Measurements from ENCODE around the gene IFNA6. TPM values are rescaled to one million over a fixed set of nuclear protein-coding genes. Genes with fewer than 3 reads are reported as not detected.

Gene IFNA6
- total RNA-seq, 2 donors from 2014 or later: not detected

GRCh38 chr9:21316860-21317259 is 33.8 kb downstream of the IFNA6 start:
- no peak for ATAC-seq (ENCODE audit: insufficient number of reproducible peaks, low FRiP score, low read depth)
- DNase-seq (ENCODE audit: low spot score): no peak
- TF ChIP-seq CTCF (IDR thresholded peaks at IDR 0.05): no peak
- H3K27ac ChIP-seq: no peak overlapping the region
- H3K27me3 ChIP-seq (replicated peaks; ENCODE audit: insufficient read depth): no peaks in the 10 kb centered on the region
- H3K4me3 ChIP-seq: no peak overlapping the region
- H3K36me3 ChIP-seq: no peaks in the 10 kb centered on the region
- no peaks in the 10 kb centered on the region for H3K9me3 ChIP-seq
- H3K4me1 ChIP-seq (ENCODE audit: control insufficient read depth in 1 of 2, low read depth in 2 of 2): peaks cover 0 to 8% of the 10 kb centered on the region in 2 donors

- Histone ChIP-seq H3K4me1 (ENCODE audit: control insufficient read depth in 1 of 2, low read depth in 2 of 2) (peaks cover 0 to 8% of the 10 kb centered on the region in 2 donors), H3K9me3 (no peaks in the 10 kb centered on the region), H3K27me3 (replicated peaks; ENCODE audit: insufficient read depth) (no peaks in the 10 kb centered on the region), H3K36me3 (no peaks in the 10 kb centered on the region), H3K27ac (no peak overlapping the region), H3K4me3 (no peak overlapping the region)
- TF ChIP-seq CTCF (IDR thresholded peaks at IDR 0.05): no peak
- ATAC-seq (ENCODE audit: insufficient number of reproducible peaks, low FRiP score, low read depth) (no peak), DNase-seq (ENCODE audit: low spot score) (no peak)
Measured at GRCh38 chr9:21316032-21316842, 34.5 kb downstream of the IFNA6 start.

GRCh38 chr9:21314152-21314551 is 36.5 kb downstream of the IFNA6 start:
- peaks cover 0 to 8% of the 10 kb centered on the region in 2 donors for H3K4me1 ChIP-seq (ENCODE audit: control insufficient read depth in 1 of 2, low read depth in 2 of 2)
- H3K27ac ChIP-seq: no peak overlapping the region
- H3K36me3 ChIP-seq: no peaks in the 10 kb centered on the region
- no peaks in the 10 kb centered on the region for H3K9me3 ChIP-seq
- no peak for DNase-seq (ENCODE audit: low spot score)
- no peak for TF ChIP-seq CTCF (IDR thresholded peaks at IDR 0.05)
- no peaks in the 10 kb centered on the region for H3K27me3 ChIP-seq (replicated peaks; ENCODE audit: insufficient read depth)
- ATAC-seq (ENCODE audit: insufficient number of reproducible peaks, low FRiP score, low read depth): no peak
- H3K4me3 ChIP-seq: no peak overlapping the region

GRCh38 chr9:21311889-21312288 is 38.8 kb downstream of the IFNA6 start:
- no peak overlapping the region for H3K4me3 ChIP-seq
- DNase-seq (ENCODE audit: low spot score): no peak
- ATAC-seq (ENCODE audit: insufficient number of reproducible peaks, low FRiP score, low read depth): no peak
- TF ChIP-seq CTCF (IDR thresholded peaks at IDR 0.05): no peak
- peaks cover 0 to 8% of the 10 kb centered on the region in 2 donors for H3K4me1 ChIP-seq (ENCODE audit: control insufficient read depth in 1 of 2, low read depth in 2 of 2)
- H3K36me3 ChIP-seq: no peaks in the 10 kb centered on the region
- no peak overlapping the region for H3K27ac ChIP-seq
- H3K27me3 ChIP-seq (replicated peaks; ENCODE audit: insufficient read depth): no peaks in the 10 kb centered on the region
- no peaks in the 10 kb centered on the region for H3K9me3 ChIP-seq

- no peak for DNase-seq (ENCODE audit: low spot score)
- Histone ChIP-seq H3K4me3 (no peak within 1 kb of the TSS), H3K27ac (no peak within 1 kb of the TSS), H3K9me3 (no peaks in the 10 kb centered on the region), H3K4me1 (ENCODE audit: control insufficient read depth in 1 of 2, low read depth in 2 of 2) (no peaks in the 10 kb centered on the region), H3K27me3 (replicated peaks; ENCODE audit: insufficient read depth) (no peaks in the 10 kb centered on the region), H3K36me3 (no peaks in the 10 kb centered on the region)
- TF ChIP-seq CTCF (IDR thresholded peaks at IDR 0.05): no peak
- ATAC-seq (ENCODE audit: insufficient number of reproducible peaks, low FRiP score, low read depth): no peak
Measured at GRCh38 chr9:21305213-21305612, 45.5 kb downstream of the IFNA6 start, which contains the start of gene IFNA5. IFNA5 (minus strand) TSS chr9:21305313; CDS start chr9:21305256, 57 bp downstream.

Other genes starting within 250 kb of the IFNA6 start
- gene IFNW1, start 209.1 kb downstream of the IFNA6 start, total RNA-seq: not detected
- gene IFNA21, start 184.2 kb downstream of the IFNA6 start, total RNA-seq: not detected
- gene IFNA4, start 163.3 kb downstream of the IFNA6 start, total RNA-seq: not detected
- gene IFNA7, start 148.7 kb downstream of the IFNA6 start, total RNA-seq: not detected
- gene IFNA10, start 143.7 kb downstream of the IFNA6 start, total RNA-seq: not detected
- gene IFNA16, start 133.6 kb downstream of the IFNA6 start, total RNA-seq: not detected
- gene IFNA17, start 122.7 kb downstream of the IFNA6 start, total RNA-seq: not detected
- gene IFNA14, start 110.9 kb downstream of the IFNA6 start, total RNA-seq: not detected
- 1 to 10 TPM in 1 of 2 donors, under 1 TPM in 1; 0.68 to 2.5 TPM for gene IFNA5, start 45.6 kb downstream of the IFNA6 start, total RNA-seq
- 10 to 100 TPM; 14.9 to 23.4 TPM for gene KLHL9, start 15.5 kb downstream of the IFNA6 start, total RNA-seq
- not detected for gene IFNA13, start 17.2 kb upstream of the IFNA6 start, total RNA-seq
- gene IFNA2, start 34.5 kb upstream of the IFNA6 start, total RNA-seq: not detected
- not detected for gene IFNA8, start 58.2 kb upstream of the IFNA6 start, total RNA-seq
- not detected for gene IFNA1, start 89.6 kb upstream of the IFNA6 start, total RNA-seq
- gene IFNE, start 131.4 kb upstream of the IFNA6 start, total RNA-seq: not detected